GOT3 (cell line): ENCODE measurements around the gene CBLIF.
"Not testable (repeated sequence)": the region's sequence is repeated elsewhere in the genome, so short reads cannot be mapped to it uniquely, and the experiment has no call there.

ENCODE experiments used
- DNase-seq: peaks from one replicate; lab custom pipeline; 2025; ENCODE audit warnings: mixed read lengths; lab: John Stamatoyannopoulos, UW

Gene CBLIF

DNA sequence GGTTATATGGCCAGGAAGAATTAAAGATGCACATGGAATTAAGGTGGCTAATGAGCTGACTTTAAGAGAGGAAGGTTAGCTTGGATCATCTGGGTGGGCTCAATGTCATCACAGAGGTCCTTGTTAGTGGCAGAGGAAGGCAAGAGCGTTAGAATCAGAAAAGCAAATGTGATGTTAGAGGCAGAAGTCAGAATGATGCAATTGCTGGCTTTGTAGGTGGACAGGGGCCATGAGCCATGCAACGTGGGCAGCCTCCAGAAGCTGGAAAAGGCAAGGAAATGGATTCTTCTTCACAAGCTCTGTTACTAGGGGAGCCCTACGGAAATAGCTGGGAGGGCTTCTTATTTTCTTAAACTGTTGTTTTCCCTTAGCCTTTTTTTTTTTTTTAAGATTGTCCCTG is 2.3 kb upstream of the CBLIF start:
- DNase-seq, result no peak

DNA sequence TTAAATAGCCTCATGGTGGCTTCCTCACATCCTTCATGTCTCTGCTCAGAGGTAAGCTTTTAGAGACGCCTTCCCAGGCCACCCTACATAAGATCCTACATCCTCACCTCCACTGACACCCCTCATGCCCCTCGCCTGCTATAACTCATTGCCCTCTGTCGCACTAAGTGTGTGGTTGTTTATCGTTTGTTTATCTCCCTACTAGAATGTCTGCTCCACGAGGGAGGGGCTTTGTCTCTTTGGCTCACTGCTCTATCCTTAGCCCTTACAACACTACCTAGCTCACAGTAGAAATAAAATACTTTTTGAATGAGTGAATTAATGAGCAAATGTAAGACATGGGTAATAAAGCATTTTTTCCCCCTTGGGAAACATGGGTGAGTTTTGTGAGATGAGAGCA is 1.3 kb upstream of the CBLIF start:
- DNase-seq, result no peak

DNA sequence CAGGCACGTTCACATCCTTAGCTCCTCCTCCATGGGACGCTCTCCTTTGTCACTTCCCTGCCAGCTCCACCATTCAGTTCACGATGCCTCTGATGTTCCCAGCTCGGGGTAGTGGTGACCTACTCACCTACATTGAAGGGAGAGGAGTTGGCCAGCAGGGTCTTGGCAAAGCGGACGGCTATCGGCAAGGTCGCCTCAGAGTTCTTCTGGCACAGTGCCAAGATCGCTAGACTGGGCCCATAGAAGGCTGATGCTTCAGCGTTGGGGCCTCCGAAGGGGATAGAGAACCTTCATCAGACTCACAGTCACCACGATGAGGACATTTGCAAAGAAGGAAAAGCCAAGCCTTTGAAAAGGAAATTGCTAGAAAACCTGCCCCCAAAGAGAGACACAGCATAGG is 3.0 kb downstream of the CBLIF start:
- no peak for DNase-seq

DNA sequence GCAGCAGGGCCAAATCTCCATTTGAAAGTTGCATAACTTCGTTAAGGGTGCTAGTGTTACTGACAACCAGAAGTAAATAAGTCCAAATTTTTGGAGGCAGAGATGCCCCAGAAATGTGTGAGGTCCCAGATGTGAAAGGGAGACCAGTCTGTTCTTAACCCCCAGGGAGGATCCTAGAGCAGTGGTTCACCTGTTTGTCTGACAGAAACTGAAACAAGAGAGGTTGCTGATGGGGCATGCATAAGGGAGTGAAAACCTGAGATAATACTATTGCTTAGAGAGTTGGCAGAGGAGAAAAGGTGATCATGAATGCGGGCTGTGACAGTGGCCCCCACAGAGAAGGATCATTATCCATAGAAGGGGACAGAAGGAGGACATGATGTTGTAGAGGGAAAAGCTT is 3.8 kb downstream of the CBLIF start:
- DNase-seq, result no peak

DNA sequence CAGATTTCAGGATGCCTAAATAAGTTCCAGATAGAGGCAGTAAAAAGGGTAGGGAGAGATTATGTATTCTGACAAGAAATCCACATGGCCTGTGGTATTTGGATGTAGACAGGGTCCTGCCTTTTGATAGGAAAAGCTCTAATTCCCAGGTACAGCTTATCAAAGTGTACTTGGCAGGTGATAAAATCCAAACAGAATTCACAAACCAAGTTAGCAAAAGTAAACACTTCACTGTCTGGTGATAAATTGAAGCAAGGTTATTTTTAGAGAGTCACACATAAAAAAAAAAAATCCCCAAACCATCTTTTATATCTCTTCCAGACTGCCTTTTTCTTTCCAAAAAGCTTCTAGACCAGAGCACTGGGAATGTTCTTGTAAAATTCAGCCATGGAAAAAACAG is 5.7 kb downstream of the CBLIF start:
- DNase-seq, result no peak

DNA sequence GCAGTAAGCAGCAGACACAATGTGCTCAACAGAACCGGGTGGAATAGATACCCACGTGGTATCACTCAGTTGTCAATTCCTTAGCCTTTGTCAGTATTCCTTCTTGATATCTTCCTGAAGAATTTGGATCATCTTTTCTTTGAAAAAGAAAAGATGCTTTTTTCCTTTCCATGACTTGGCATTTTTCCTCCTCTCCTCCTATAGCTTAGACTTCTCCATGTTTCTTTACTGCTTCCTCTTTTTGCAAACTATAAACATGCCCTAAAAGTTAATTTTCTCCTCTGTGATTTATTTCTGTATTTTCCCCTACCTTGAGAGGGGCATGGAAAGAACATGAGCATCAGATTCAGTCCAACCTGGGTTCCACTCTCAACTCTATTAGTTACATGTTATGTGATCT is 11.7 kb downstream of the CBLIF start:
- DNase-seq, result no peak

DNA sequence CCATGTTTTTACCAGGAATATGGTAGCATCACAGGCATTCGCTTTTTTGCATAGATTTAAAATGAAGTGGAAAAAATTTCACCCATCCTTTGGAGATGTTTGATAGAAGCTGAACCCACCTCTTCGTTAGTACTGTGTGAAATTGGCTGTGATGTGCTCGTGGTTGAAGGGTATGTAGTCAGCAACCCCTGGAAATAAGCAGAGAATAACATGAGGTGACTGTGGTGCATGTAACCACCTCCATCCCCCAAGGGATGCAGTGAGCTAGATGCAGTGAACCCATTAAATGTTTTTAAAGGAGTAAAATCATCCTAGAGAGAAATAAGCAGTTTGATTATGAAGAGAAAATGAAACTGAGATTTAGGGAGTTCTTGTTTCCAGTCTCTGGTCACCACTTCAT is 15.9 kb downstream of the CBLIF start:
- DNase-seq, result no peak

DNA sequence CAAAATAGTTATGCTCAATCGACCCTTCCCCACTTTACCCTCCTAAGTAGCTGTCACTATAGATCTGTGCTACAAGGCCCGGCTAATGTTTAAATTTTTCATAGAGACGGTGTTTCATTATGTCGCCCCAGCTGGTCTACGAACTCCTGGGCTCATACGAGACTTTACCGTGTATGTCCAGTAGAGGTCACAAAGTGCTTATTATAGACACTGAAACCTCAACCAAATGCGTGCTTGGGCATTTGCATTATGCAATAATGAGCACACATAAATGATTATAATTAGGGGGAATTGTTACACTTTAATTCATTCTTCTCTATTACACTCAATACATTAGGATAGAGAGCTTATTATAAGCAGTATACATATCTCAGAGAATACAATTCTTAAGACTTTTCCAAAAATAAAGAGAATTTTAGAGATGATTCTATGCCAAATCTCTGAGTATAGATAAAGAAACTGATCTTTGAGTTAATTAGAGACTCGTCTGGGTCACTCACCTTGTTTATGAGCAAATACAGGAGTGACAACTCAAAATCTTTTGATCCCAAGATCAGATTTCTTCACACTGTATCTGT is 22.2 kb downstream of the CBLIF start:
- DNase-seq, result no peak

DNA sequence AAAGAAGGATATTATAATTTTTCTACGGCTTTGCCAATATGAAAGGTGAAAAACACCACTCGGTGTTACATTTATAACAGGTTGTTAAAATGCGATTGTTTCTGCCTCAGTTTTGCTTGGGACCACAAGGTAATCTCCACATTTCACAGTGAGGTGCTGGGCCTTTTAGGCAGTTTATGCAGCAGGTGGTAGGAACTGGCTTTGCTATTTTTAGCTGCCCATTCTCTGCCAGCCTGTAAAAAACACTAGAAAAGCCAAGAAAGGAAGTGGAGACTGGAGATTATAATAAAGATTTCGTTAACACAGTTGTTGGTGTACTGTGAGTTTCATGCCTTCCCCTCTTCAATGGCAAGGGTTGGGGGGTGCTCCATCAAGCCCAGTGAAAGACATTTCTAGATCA is 26.7 kb downstream of the CBLIF start:
- no peak for DNase-seq

DNA sequence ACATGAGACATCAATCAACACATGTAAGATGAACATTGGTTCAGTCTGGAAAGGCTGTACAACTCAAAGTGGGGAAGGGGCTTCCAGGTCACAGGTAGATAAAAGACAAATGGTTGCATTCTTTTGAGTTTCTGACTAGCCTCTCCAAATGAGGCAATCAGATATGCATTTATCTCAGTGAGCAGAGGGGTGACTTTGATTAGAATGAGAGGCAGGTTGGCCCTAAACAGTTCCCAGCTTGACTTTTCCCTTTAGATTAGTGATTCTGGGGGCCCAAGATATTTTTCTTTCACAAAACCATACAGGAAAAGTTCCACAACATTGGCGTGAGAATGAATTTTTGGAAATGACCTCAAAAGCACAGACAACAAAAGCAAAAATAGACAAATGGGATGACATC is 28.9 kb downstream of the CBLIF start:
- DNase-seq, result not testable (repeated sequence)

DNA sequence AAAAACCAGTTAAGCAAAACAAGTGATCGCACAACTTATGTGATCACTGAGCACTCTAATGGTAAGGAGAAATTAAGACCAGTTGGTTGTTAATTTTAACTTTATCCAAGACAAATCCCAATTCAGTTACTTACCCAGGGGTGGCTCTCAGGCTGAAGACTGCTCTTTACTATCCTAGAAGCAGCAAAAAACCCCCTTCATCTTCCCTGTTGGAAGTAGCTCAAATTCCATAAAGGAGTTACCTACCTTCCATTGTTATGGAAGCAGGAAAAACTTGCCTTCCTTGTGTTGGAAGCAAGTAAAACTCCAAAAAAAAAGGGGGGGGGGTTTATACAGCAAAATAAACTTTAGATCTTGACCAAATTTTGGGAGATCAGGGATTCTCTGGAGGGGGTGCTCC is 29.5 kb downstream of the CBLIF start:
- DNase-seq, result no peak

DNA sequence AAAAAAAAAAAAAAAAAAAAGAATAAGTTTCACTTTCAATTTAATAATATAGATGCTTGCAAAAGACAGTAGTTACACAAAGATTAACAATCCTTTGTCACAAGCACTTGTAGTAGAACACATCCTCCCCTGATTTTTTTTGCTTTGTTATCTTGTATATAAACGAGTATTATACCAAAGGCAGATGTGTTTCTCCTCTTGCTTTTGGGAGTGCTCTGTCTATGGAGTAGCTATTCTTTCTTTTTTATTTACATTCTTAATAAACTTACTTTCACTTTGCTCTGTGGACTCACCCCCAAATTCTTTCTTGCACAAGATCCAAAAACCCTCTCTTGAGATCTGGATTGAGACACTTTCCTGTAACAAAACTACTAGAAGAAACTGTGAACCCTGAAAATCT is 31.3 kb downstream of the CBLIF start:
- DNase-seq, result no peak

DNA sequence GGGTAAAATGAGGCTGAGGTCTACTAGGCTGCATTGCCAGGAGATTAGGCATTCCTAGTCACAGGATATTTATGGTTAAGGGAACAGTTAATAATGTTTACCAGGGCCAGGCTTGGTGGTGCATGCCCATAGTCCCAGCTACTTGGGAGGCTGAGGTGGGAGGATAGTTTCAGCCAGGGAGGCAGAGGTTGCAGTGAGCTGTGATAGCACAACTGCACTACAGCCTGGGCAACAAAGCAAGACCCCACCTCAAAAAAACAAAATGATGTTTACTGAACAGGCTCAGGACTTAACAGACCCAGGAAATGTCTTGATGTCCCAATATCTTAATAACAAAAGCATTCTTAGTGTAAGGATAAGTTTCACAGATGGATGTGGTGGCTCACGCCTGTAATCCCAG is 31.9 kb downstream of the CBLIF start:
- DNase-seq, result no peak

DNA sequence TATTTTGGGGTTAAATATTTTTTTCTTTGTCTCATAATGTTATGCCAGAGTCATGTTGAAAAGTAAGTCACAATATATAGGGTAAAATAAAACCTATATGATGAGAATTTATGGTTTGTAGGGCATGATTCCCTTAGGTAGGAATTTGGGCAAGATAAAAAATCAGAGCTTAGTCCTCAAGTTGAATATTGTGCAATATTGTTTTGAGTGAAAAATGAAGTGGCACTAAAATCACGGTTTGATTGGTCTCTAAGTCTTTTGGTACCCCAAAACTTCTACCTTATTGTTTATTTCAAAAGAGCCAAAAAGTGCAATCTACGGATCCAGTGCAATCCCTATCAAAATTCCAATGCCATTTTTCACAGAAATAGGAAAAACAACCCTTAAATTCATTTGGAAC is 33.1 kb downstream of the CBLIF start:
- DNase-seq, result no peak

DNA sequence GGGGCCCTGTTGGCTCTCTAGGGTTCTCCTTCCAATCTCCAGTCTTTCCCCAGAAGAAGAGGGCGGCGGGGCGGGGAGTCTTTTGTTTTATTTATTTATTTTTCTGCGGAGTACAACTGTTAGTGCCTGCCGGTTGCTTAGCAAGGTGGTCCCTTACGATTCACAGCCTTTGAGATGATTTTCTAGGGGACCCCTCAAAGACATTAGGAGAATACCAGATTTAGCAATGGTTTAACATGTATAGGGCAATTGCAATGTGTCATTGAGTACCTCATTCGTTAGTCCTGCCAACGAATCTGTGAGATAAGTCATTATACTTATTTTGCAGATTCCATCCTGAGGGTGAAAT is 34.4 kb downstream of the CBLIF start:
- no peak for DNase-seq

DNA sequence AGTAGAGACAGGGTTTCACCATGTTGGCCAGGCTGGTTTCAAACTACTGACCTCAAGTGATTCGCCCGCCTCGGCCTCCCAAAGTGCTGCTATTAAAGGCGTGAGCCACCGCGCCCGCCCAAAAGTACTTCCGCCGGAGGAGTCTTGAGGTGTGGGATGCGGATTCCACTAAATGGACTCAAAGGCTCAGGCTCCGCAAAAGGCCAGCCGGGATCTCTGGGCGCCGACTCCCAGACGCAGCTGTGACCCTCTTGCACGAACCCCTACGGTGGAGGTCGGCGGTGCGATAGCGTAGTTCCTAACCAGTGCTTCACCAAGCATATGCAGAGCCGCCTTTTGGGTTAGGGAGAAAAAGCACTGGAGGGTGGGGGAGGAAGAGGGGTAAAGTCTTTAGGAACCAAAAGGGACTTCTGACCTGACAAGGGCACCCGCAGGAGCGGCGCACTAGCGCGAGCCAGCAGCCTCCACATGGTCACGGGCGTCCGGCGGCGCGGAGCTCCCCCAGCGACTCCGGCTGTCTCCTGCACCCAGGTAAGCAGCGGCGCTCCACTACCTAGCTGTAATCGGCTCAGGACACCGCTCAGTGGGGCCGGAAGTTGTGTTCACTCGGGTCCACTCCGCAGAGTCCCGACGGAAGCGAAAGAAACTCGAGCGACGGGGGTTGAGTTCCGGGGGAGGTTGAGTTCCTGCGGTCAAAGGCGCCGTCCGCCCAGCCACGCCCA is 34.9 kb downstream of the CBLIF start, which contains the start of gene MRPL16:
Gene MRPL16 (minus strand): TSS at position 590 of the 722 bp plus-strand sequence. CDS start 120 bp downstream, at position 470.
- DNase-seq, result peak; percentile 37

DNA sequence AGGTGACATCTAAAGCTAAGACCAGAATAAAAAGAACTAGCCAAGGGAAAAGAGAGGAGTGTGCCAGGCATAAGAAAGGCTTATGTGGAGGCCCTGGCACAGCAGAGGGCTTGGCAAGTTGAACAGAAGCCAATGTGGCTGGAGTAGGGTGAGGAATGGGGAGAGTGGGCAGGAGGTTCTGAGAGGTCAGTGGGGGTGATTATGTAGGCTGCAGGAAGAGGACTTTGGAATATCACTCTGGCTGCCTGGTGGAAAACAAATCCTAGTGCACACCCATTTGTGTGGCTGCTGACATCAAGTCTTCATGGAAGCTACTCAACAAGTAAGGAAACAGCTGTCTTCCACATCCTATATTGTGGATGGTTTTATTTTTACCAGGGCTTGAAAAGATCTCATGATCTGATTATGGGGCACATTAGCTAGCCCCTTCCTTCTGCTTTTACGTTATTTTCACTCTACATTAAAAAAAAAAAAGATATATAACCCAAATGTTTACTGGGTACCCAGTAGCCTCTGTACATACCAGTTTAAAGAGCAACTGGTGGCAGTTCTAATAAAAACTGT is 38.2 kb downstream of the CBLIF start:
- no peak for DNase-seq

DNA sequence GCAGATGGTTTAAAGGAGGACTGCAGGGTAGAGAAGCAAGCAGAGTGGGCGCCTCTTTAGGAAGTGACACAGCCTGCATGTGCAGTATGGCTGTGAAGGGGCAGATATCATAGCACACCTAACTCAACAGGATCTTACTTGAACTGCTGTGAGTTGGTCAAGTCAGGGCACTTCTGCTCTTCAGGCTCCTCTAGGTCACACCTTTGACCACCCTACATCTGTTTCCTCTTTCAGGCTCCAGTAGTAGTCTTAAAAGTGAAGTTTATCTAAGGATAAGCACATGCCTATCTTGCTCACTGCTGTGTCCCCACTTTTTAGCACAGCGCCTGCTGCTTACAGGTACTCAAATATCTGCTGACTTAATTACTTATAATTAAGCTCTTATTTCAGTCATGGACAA is 41.2 kb downstream of the CBLIF start:
- DNase-seq, result no peak

DNA sequence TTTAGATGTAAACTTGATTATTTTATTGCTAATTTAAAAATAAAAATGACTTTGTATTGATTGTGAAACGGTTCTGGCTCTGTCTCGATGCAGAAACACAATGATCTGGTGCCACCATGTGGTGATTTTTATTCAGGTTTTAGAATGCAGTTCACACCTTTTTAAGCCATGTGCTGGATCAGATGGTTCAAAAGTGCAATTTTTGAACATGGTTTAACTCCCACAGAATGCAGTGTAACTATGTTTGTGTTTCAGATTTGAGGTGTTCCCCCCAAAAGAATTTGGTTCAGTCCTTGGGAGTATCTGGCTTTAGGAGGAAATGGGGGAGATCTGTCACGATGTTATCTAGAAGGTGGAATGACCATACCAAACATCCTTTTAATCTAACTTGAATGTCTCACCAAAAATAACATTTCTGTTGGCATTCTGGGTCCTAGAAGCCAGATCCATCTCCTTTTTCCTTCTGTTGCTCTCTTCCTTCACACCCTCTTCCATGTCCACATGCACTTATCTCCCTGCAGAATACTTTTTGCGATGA is 42.6 kb downstream of the CBLIF start:
- no peak for DNase-seq

DNA sequence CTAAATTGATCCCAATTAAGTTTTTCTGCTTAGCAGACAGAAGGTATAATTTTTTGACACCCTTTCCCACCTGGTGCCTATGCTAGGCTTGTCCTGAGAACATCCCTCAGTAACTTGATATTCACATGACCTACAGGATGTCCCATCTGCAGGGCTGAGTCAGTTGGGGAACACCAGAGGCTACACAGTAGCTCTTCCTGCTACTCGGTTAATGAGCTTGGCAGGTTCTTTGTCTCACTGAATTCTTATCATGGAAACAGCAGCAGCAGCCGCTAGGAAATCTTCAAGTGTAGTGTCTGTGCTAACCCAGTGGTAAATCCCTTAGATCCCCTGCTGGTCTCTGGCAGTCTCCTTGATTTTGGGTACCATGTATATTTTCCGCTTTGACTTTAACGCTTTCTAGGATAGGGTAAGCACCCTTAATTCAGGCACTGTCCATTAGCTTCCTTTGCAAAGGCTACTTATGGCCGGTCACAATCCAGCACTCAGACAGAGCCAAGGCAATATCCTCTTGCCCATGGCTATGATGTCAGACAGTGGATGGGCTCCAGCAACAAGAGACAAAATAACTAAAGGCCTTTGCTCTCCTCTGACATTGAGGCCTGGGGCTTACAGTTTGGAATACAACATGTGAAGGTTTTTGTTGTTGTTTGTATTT is 43.2 kb downstream of the CBLIF start:
- no peak for DNase-seq

DNA sequence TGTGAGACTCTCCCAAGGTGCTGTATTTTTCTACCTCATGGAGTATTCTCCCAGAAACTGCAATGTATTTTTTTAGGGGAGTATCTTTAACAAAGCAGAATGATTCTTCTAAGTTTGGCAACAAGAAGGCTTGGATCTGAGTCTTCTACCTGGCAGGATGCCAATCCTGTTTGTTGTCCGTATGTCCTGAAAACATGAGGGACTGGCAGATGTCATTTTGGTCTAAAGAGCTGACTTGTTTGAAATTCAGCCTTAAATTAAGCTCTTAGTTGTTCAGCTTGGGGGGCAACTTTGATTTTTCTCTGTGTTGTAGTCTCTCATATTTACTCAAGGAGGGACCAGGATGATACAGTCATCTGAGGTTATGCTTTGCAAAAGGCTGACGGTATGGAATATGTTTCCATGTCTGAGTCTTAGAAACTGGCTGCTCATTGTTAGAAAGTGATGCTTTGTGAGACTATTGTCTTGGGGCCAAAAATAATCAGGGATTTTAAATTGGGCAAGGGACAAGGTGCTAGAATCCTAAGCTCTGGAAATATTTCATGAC is 44.1 kb downstream of the CBLIF start:
- DNase-seq, result no peak

DNA sequence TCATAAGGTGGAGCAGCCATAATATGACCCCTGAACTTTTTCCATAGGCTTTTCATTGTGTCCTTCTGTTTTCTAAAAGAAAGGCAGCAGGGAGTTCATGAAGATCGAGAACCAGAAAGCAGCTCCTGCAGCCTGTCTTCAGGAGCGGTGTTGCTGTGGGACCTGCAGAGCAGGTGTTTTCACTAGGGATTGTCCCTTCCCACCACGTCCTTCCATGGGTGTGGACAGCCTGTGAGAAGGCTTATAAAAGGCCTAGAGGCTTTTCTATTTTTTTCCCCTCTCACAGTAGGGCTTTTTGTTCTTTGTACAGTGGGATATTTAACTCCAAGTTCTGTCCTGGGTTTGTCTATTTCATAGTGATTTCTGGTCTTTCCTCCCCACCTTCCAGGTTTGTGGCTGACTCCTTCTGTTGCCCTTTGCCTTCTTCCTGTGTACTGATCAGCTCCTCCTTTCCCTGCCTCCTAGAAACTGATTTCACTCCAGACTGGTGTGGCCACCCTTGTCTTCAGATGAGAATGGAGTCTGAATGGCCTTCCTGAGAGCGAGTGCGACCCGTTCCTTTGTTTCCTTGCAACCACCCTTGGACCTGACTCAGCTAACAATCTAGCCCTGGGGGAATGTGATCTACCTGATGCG is 44.8 kb downstream of the CBLIF start:
- no peak for DNase-seq
